ENCODE measurements around the gene TLE4.

The TLE4 gene

GRCh38 chr9:79698967-79699366 is 127.2 kb downstream of the TLE4 start:
- Mint-ChIP-seq H3K4me3 (no peak overlapping the region), H3K9me3 (no peaks in the 10 kb centered on the region), H3K27me3 (no peaks in the 10 kb centered on the region), H3K4me1 (peaks cover 32% of the 10 kb centered on the region), H3K36me3 (peaks cover 2% of the 10 kb centered on the region), H3K27ac (no peak overlapping the region)
- no peak for DNase-seq
- CTCF ChIA-PET: no interaction called here

GRCh38 chr9:79699479-79699878 is 127.7 kb downstream of the TLE4 start:
- H3K27ac Mint-ChIP-seq: no peak overlapping the region
- CTCF ChIA-PET: no interaction called here
- peaks cover 5% of the 10 kb centered on the region for H3K36me3 Mint-ChIP-seq
- H3K4me1 Mint-ChIP-seq: peaks cover 27% of the 10 kb centered on the region
- no peak for DNase-seq
- H3K9me3 Mint-ChIP-seq: no peaks in the 10 kb centered on the region
- no peak overlapping the region for H3K4me3 Mint-ChIP-seq
- H3K27me3 Mint-ChIP-seq: no peaks in the 10 kb centered on the region

GRCh38 chr9:79700607-79701360 is 129.0 kb downstream of the TLE4 start:
- peaks cover 16% of the 10 kb centered on the region for H3K36me3 Mint-ChIP-seq
- H3K4me1 Mint-ChIP-seq: peaks cover 16% of the 10 kb centered on the region
- H3K27ac Mint-ChIP-seq: no peak overlapping the region
- CTCF ChIA-PET: no interaction called here
- H3K9me3 Mint-ChIP-seq: no peaks in the 10 kb centered on the region
- no peak for DNase-seq
- H3K27me3 Mint-ChIP-seq: no peaks in the 10 kb centered on the region
- no peak overlapping the region for H3K4me3 Mint-ChIP-seq

- no peaks in the 10 kb centered on the region for H3K9me3 Mint-ChIP-seq
- H3K27me3 Mint-ChIP-seq: no peaks in the 10 kb centered on the region
- no peak overlapping the region for H3K4me3 Mint-ChIP-seq
- CTCF ChIA-PET: no interaction called here
- peaks cover 14% of the 10 kb centered on the region for H3K4me1 Mint-ChIP-seq
- no peak for DNase-seq
- peaks cover 22% of the 10 kb centered on the region for H3K36me3 Mint-ChIP-seq
- no peak overlapping the region for H3K27ac Mint-ChIP-seq
Measured at GRCh38 chr9:79701651-79702050, 129.9 kb downstream of the TLE4 start.

- no peaks in the 10 kb centered on the region for H3K27me3 Mint-ChIP-seq
- peaks cover 7% of the 10 kb centered on the region for H3K4me1 Mint-ChIP-seq
- H3K4me3 Mint-ChIP-seq: no peak overlapping the region
- CTCF ChIA-PET: no interaction called here
- H3K36me3 Mint-ChIP-seq: peaks cover 44% of the 10 kb centered on the region
- no peak for DNase-seq
- no peaks in the 10 kb centered on the region for H3K9me3 Mint-ChIP-seq
- H3K27ac Mint-ChIP-seq: no peak overlapping the region
Measured at GRCh38 chr9:79705704-79706103, 133.9 kb downstream of the TLE4 start.

DNA sequence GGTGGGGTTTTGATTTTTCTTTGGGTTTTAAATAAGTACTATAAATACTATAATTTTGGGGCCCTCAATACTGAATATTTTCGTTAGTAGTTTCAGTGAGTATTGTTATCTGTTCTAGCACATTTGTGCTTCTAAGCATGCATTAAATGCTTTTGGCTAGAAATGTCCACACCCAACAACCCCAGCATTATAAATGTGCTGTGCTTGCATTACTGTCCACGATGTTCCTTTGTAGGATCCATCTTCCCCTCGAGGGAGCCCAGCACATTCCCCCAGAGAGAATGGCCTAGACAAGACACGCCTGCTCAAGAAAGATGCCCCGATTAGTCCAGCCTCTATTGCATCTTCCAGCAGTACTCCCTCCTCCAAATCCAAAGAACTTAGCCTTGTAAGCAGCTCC is 134.7 kb downstream of the TLE4 start:
- Mint-ChIP-seq H3K27ac (no peak overlapping the region), H3K36me3 (peaks cover 49% of the 10 kb centered on the region)
- CTCF ChIA-PET: no interaction called here

GRCh38 chr9:79707589-79707988 is 135.8 kb downstream of the TLE4 start:
- CTCF ChIA-PET: no interaction called here
- Mint-ChIP-seq H3K36me3 (peaks cover 51% of the 10 kb centered on the region), H3K4me3 (no peak overlapping the region), H3K4me1 (peaks cover 12% of the 10 kb centered on the region), H3K9me3 (no peaks in the 10 kb centered on the region), H3K27ac (no peak overlapping the region), H3K27me3 (no peaks in the 10 kb centered on the region)
- DNase-seq: no peak

More for the DNA sequence above, 134.7 kb downstream of the TLE4 start:
- Mint-ChIP-seq H3K9me3 (no peaks in the 10 kb centered on the region), H3K27me3 (no peaks in the 10 kb centered on the region), H3K4me1 (peaks cover 6% of the 10 kb centered on the region), H3K4me3 (no peak overlapping the region)
- DNase-seq: no peak

GRCh38 chr9:79708541-79708940 is 136.8 kb downstream of the TLE4 start:
- CTCF ChIA-PET: no interaction called here
- Mint-ChIP-seq H3K27ac (no peak overlapping the region), H3K4me3 (no peak overlapping the region), H3K9me3 (no peaks in the 10 kb centered on the region), H3K4me1 (peaks cover 12% of the 10 kb centered on the region), H3K36me3 (peaks cover 55% of the 10 kb centered on the region), H3K27me3 (no peaks in the 10 kb centered on the region)
- DNase-seq: no peak

- Mint-ChIP-seq H3K9me3 (no peaks in the 10 kb centered on the region), H3K27me3 (no peaks in the 10 kb centered on the region), H3K36me3 (peaks cover 53% of the 10 kb centered on the region), H3K27ac (no peak overlapping the region), H3K4me1 (peaks cover 12% of the 10 kb centered on the region), H3K4me3 (no peak overlapping the region)
- CTCF ChIA-PET: no interaction called here
- no peak for DNase-seq
Measured at GRCh38 chr9:79709743-79710674, 138.2 kb downstream of the TLE4 start.

- peaks cover 12% of the 10 kb centered on the region for H3K4me1 Mint-ChIP-seq
- H3K9me3 Mint-ChIP-seq: no peaks in the 10 kb centered on the region
- CTCF ChIA-PET: no interaction called here
- no peak for DNase-seq
- no peaks in the 10 kb centered on the region for H3K27me3 Mint-ChIP-seq
- peaks cover 37% of the 10 kb centered on the region for H3K36me3 Mint-ChIP-seq
- no peak overlapping the region for H3K4me3 Mint-ChIP-seq
- no peak overlapping the region for H3K27ac Mint-ChIP-seq
Measured at GRCh38 chr9:79711874-79712273, 140.1 kb downstream of the TLE4 start.

GRCh38 chr9:79719021-79719420 is 147.3 kb downstream of the TLE4 start:
- Mint-ChIP-seq H3K9me3 (no peaks in the 10 kb centered on the region), H3K4me1 (no peaks in the 10 kb centered on the region), H3K4me3 (no peak overlapping the region), H3K36me3 (peaks cover 44% of the 10 kb centered on the region), H3K27ac (no peak overlapping the region), H3K27me3 (no peaks in the 10 kb centered on the region)
- no peak for DNase-seq
- CTCF ChIA-PET: interaction anchor here (0.5 kb wide), 1 partner anchor 900 kb away, joined by 4 read pairs; no protein-coding TSS in a partner anchor

DNA sequence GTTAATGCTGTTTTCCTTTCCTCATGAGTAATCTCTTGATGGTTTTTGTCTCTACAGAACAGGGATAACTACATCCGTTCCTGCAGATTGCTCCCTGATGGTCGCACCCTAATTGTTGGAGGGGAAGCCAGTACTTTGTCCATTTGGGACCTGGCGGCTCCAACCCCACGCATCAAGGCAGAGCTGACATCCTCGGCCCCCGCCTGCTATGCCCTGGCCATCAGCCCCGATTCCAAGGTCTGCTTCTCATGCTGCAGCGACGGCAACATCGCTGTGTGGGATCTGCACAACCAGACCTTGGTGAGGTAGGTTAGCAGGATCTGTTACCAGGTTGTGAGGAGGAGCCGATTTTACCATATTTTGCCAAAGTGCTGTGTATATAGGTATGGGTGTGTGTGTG is 148.2 kb downstream of the TLE4 start:
- DNase-seq: no peak
- Mint-ChIP-seq H3K9me3 (no peaks in the 10 kb centered on the region), H3K4me1 (no peaks in the 10 kb centered on the region), H3K4me3 (no peak overlapping the region), H3K27me3 (no peaks in the 10 kb centered on the region), H3K36me3 (peaks cover 49% of the 10 kb centered on the region), H3K27ac (no peak overlapping the region)
- CTCF ChIA-PET: no interaction called here

GRCh38 chr9:79731171-79731890 is 159.6 kb downstream of the TLE4 start:
- DNase-seq: peak; percentile 22
- H3K36me3 Mint-ChIP-seq: peaks cover 19% of the 10 kb centered on the region
- H3K4me3 Mint-ChIP-seq: no peak overlapping the region
- H3K27ac Mint-ChIP-seq: no peak overlapping the region
- CTCF ChIA-PET: no interaction called here
- H3K9me3 Mint-ChIP-seq: peaks cover 9% of the 10 kb centered on the region
- H3K27me3 Mint-ChIP-seq: no peaks in the 10 kb centered on the region
- peaks cover 7% of the 10 kb centered on the region for H3K4me1 Mint-ChIP-seq

GRCh38 chr9:79735023-79735779 is 163.4 kb downstream of the TLE4 start:
- DNase-seq: no peak
- H3K4me3 Mint-ChIP-seq: no peak overlapping the region
- peaks cover 9% of the 10 kb centered on the region for H3K9me3 Mint-ChIP-seq
- H3K4me1 Mint-ChIP-seq: peaks cover 7% of the 10 kb centered on the region
- no peak overlapping the region for H3K27ac Mint-ChIP-seq
- H3K36me3 Mint-ChIP-seq: peaks cover under 1% of the 10 kb centered on the region
- CTCF ChIA-PET: no interaction called here
- H3K27me3 Mint-ChIP-seq: no peaks in the 10 kb centered on the region

Measured in activated naive CD4-positive, alpha-beta T cell treated with anti-CD3 and anti-CD28 coated beads, Interleukin-2, amount 10 ng/mL, durations not matched to agents 7 days and 5 days (primary cell).